Stimulated activated CD4-positive, alpha-beta T cell treated with anti-CD3 and anti-CD28 coated beads, Interleukin-12 subunit alpha, Interleukin-12 subunit beta, amount 100 ng/mL, for 4 hours (primary cell): ENCODE measurements around the gene NPAS3.

ENCODE experiments used
- DNase-seq: peaks from one replicate; pipeline ENCODE4 v3.0.0-alpha.2; 2020

Gene NPAS3

GRCh38 chr14:33657476-33657875 lies 718.8 kb downstream of the NPAS3 start:
- no peak for DNase-seq

DNA sequence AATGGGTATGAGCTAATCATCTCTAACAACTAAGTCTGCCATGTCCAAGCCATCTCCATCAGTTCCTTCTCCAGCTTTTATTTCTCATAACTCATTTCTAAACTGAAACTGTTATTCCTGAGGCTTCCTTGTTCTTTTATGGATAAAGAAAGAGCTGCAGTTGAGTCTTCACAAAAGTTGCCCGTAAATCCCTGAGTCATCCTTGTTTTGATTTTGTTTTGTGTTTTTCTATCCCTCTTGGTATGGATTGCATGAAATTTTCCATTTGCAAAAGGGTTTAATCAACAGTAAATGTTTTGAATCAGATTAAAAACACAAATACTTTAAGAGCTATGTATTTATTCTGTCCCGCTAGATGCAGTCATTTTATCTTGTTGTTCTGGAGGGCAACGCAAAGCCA lies 721.6 kb downstream of the NPAS3 start:
- DNase-seq = no peak

GRCh38 chr14:33661101-33661500 lies 722.4 kb downstream of the NPAS3 start:
- no peak for DNase-seq

DNA sequence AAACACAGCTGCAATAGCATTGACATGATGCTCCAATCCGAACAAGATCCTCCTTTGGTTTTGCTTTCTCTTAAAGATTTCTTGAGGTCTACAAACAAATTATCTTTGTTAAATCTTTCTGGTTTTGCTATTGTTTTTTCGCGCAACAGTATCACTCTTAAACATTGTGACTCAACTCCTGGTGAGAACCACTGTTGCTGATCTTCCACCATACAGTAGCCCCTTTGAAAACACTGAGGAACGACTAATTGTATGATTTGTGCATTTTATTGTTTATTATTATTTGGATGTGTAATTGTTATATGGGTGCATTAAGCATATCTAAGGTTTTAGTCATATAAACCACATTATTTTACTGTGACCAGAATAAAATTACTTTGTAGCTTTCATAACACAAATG lies 729.4 kb downstream of the NPAS3 start:
- no peak for DNase-seq

DNA sequence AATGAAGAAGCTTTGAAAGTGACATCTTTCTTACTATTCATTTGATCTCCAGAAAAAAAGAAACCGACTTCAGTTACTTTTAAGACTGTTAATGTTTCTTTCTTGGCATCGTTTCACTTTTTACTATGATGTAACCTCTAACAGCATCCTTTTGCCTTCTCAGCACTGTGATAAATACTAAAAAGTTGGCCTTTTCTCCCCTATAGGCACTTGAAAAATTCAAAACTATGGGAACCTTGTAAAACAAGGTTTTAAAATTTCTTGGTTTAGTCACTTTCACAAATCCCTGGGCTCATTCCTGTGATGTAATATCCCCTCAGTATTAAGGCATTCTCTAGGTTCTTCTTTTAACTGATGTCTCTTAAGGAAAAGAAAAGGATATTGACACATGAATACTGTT lies 730.4 kb downstream of the NPAS3 start:
- DNase-seq = no peak

GRCh38 chr14:33670235-33670634 lies 731.6 kb downstream of the NPAS3 start:
- no peak for DNase-seq

GRCh38 chr14:33671556-33671955 lies 732.9 kb downstream of the NPAS3 start:
- DNase-seq = no peak

DNA sequence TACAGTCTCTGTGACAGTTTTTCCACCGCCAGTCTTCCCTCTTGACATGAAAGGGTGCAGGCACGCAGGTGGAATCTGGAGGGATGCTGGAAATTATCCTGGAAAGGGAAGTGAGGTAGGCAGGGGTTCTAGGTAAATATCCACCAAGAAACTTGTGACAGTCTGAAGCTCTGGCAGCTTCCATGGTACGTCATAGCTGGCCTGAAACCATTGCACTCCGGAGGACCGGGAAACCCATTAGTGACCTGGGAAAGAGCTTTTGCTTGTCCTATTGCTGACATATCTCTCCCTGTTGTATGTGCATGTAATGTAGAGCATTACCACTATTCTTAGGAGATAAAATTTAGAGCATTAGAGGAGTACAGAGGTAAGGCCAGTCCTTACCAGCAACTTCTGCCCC lies 736.2 kb downstream of the NPAS3 start:
- no peak for DNase-seq

GRCh38 chr14:33675415-33676130 lies 736.9 kb downstream of the NPAS3 start:
- no peak for DNase-seq

- DNase-seq = no peak
Observed at GRCh38 chr14:33676135-33676566, 737.5 kb downstream of the NPAS3 start.

DNA sequence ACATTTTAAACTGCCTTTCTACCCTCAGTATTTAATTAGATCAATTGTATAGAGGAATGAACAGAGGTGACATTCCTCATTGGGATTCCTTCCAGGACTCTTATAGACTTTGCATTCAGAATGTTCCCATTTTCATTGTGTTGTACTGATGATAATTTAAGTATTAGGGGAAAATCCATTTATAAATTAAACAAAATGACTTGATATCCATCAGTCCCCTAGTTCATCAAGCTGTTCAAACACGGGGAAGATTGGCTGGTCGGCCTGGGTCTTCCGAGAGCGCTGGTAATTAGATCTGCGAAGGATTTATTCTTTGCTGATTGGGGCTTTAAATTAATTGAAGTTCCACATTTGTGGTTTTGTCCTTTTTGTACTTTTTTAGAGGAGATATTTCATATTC lies 738.2 kb downstream of the NPAS3 start:
- DNase-seq = no peak

DNA sequence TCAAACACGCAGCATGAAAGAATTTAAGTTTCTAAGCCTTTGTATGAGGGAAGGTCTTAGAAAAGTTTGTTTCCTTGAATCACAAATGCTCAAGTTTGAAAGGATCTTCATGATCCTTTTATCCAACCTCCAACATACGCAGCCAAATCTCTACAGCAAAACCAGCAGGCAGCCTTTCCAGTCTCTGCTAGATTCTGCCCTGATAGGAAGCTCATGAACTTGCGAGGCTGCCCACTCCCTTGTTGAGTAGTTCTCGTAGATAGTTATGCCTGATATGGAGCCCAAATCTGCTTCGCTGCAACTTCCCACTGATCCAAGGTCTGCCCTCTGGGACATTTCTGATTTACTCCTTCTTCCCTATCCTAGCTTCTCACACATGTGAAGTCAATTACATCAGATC lies 739.3 kb downstream of the NPAS3 start:
- no peak for DNase-seq

DNA sequence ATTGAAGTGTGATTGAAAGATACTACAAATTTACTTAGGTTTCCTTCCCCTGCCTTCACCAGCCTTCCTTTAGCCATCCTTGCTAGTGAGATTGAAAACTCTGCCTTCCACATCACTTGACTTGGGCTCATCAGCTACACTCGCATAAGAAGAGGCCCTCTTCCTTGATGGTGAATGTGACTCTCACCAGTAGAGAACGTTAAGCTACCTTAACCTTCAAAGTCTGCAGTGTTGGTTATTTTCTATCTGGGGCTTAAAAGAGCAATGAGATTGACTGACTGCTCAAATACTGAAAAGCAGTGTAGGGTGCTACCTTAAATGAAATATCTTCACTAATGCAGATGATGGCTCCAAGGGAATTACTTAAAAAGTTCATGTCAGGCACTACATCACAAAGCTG lies 740.3 kb downstream of the NPAS3 start:
- DNase-seq = no peak

- DNase-seq = no peak
Observed at GRCh38 chr14:33679461-33680225, 741.0 kb downstream of the NPAS3 start.

- DNase-seq = no peak
Observed at GRCh38 chr14:33680873-33681272, 742.2 kb downstream of the NPAS3 start.

DNA sequence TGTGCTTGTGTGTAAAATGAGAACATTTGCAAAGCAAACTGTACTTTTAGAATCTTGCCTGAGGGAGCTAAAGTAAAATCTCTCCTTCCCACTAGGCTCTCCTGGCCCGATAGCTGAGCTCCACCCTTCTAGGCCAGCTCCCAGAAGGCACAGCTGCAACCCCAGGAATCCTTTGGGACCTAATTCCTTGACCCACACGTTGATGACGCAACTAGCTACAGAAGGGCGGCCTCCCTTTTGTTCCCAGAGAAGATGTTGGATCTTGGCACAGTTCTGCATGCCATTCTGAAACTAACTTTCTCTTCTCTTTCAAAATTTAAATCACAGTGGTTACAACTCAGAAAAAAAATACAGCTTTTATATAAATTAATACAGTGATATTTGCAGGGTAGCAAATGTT lies 744.1 kb downstream of the NPAS3 start:
- no peak for DNase-seq

- no peak for DNase-seq
Observed at GRCh38 chr14:33685026-33685425, 746.3 kb downstream of the NPAS3 start.

GRCh38 chr14:33685698-33686097 lies 747.0 kb downstream of the NPAS3 start:
- DNase-seq = no peak

DNA sequence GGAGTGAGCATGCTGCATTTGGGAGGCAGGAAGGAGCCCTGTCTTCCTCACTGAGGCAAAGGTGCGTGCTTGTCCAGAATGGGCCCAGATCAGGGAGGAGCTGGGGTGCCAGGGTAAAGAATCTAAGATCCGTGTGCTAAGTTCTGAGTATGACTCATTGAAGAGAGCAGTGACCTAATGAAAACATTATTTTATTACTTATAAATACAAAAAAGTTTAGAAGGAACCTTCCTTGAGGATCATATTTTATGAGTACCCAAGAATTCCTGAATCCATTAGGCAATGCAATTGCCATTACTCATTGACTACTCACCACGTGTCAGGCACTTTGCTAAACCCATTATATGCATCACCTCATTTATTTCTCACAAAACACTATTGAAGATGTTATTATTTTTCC lies 747.5 kb downstream of the NPAS3 start:
- DNase-seq = no peak

- no peak for DNase-seq
Observed at GRCh38 chr14:33686856-33687255, 748.2 kb downstream of the NPAS3 start.

DNA sequence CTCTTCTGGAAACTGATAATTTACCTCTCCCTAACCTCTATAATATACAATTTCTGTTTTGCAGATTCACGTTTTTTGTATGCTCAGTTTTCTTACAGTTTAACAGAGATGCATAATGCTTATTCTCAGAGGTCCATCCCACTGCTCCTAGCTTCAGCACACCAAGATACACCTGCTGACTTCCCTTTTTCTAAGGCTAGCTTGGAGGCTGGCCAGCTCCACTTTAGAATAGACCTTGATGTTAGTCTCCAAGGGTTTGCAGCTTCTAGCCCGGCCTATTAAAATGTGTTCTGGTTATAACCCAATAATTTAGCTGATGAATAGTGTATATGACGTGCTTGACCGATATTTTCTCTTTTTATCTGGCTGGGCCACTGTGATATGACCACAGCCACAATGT lies 751.0 kb downstream of the NPAS3 start:
- DNase-seq = no peak

GRCh38 chr14:33691907-33692306 lies 753.2 kb downstream of the NPAS3 start:
- no peak for DNase-seq

GRCh38 chr14:33692762-33693161 lies 754.1 kb downstream of the NPAS3 start:
- DNase-seq = no peak

DNA sequence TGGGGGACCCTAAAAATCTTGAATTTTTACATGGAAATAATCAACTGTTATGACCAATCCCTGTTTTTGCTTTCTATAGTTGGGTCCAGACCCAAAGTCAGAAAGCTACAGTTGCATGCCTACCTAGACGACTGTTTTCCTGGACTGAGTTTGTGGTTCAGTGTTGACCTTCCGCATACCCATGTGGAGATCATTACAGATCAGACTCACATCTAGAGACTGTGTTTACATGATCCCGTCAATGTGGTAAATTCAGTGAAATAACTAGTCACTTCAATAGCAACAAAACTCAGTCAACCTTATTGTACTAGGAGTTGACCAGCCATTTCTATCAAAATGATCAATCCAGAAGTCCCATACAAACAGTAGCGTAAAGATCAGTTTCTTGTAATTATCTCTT lies 754.6 kb downstream of the NPAS3 start:
- DNase-seq = no peak

DNA sequence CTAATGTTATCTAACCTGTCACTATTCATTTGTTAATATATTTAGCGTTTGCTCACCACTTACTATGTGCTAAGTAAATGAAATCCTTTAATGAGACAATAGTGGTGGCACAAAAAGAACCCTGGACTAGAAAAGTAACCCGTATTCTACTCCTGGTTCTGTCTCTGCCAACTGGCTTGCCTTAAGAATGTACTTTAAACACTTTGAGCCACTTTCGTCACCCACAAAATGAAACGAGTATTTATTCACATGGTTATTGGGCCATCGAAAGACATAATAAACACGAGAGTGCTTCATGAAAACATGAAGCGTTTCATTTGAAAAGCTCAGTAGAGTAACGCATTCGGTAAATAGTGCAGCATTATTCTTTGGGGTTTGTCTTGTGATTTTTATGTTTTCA lies 757.5 kb downstream of the NPAS3 start:
- DNase-seq = no peak
